DMS114 treated with DMSO at 0.1 percent for 48 hours (cell line): ENCODE measurements around the gene PTPRE.
"Not testable (repeated sequence)": the region's sequence is repeated elsewhere in the genome, so short reads cannot be mapped to it uniquely, and the experiment has no call there.

Experiments used
- DNase-seq: peaks from one replicate; lab custom pipeline; 2025; ENCODE audit not compliant: unreplicated experiment; lab: John Stamatoyannopoulos, UW

PTPRE gene

DNA sequence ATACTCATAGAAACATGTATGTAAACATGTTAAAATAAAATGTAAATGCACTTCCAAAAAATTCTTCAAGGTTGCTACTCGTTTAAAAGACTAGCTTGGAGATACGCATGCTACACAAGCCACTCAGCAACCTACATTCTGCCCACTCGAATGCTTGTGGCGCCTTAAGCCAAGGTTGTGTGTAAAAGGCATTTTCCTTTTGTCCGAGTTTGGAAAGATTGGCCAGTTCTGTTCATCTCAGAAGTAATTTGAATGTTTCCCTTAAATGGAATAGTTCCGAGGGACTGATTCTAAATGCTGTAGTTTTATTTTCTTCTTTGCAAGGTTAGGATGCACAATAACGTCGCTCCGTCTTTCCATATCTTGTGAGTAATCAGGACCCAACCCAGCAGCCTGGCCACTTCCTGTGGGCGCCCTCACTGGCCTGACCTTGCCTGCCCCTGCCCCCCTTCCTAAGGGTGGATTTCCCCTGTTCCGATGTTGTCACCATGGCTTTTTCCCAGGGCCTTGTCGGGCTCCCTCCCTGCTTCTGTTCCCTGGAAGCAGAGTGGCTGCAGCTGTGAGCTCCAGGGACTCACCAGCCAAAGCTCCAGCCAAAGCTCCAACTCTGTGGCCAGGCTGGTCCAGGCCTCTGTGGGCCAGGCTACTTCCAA, 70.6 kb downstream of the PTPRE start:
- no peak for DNase-seq

DNA sequence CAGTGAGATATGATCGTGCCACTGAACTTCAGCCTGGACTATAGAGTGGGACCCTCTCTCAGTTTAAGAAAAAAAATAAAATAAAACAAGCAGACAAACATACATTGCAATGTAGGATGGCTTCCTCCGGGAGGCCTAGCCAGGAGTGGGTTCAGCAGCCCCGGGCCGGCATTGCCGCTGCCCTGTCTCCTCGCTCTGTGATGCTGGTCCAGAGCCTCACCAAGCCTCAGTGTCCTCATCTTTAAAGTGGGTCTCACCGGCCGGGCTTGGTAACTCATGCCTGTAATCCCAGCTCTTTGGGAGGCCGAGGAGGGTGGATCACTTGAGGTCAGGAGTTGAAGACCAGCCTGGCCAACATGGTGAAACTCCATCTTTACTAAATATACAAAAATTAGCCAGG, 71.6 kb downstream of the PTPRE start:
- DNase-seq: no peak

DNA sequence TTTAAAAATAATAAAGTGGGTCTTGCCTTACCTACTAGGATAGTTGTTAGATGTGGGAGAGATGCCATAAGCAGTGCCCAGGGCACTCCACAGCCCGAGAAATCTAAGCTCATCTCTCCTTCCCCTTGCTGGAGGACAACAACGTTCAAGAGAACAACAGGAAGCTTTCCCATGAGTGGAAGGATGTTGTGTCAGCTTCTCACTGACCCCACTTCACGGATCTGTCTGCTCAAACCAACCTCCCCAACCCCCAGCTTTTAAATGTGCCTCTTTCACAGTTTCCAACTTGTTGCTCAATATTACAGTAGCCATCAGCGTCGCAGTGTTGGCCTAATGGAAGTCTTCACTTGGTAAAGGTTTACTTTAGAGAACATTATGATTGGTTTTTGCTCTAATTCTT, 72.1 kb downstream of the PTPRE start:
- no peak for DNase-seq

DNA sequence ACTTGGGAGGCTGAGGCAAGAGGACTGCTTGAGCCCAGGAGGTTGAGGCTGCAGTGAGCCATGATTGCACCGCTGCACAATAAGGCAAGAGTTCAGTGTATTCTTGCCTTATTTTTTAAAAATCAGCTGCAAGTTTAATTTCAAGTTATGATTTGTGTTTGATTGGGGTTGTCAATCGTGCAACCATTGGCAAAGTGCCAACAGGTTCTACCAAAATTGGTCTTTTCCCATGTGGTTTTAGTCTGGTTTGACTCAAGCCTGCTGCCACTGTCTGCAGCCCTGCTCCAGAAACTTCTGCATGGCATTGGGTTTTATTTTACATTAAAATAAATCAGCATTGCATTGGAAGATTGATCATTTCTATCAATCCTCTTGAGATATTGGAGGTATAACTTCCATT, 72.7 kb downstream of the PTPRE start:
- DNase-seq: no peak

DNA sequence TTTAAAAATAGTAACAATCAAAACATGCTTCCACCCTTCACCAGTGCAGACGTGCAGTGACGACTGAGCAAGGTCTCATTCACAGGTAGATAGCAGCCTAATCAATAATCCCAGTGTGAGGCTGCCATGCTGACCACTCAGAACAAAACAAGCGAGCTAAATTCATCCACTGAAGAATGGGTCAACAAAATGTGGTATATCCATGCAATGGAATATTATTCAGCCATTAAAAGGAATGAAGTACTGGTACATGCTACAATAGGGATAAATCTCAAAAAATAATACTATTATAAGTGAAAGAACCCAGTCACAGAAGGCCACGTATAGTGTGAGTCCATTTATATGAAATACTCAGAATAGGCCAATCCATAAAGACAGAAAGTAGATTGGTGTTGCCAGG, 74.0 kb downstream of the PTPRE start:
- no peak for DNase-seq

DNA sequence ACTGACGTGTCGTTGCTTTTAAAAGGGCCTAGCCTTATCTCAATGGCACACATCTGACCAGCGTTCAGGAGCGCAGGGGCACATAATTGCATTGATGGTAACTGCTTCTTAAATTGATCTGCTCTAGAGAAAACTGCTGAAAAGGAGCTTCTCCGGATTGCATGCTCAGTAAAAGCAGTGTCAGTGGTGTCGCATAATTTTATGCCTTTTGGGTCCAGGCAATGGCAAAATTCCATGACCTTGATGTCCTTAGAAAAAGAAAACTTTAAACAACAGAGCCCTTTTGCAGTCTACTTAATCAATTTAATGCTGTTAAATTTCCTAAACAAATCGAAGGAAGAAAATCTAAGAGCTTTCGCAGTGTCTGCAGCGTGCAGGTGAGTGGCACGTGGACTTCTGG, 75.7 kb downstream of the PTPRE start:
- no peak for DNase-seq

DNA sequence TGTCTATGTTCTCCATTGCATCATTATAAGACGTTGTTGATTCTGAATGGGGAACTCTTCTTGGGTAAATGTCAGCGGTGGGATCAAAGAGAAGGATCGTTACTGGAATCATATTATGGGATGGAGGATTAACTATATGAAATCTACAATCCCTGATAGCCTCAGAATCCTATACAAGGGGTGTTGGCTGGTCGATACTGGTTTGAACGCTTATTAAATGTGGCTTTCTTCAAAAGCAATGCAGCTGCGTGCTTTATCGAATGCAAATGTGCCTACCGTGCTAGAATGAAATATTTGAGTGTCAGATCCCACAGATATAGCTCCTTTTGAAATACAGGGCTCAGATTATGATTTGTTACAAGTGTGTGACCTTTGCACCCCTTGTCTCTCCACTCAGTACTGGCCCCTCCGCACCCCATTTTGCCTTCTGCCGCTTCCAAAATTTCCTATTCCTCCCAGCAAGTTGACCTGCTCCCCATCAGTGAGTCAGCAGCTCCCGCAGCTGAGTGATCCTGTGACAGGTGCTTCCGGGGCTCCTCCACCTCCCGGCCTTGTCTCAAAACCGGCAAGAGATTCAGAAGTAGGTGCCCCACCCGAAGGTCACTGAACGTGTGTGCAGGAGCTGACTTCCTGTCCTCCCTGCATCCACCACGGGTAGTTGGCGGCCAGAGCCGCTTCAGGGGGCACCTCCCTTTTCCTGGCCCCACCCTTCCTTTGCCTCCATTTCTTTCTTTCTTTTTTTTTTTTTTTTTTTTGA, 76.6 kb downstream of the PTPRE start:
- DNase-seq: no peak

DNA sequence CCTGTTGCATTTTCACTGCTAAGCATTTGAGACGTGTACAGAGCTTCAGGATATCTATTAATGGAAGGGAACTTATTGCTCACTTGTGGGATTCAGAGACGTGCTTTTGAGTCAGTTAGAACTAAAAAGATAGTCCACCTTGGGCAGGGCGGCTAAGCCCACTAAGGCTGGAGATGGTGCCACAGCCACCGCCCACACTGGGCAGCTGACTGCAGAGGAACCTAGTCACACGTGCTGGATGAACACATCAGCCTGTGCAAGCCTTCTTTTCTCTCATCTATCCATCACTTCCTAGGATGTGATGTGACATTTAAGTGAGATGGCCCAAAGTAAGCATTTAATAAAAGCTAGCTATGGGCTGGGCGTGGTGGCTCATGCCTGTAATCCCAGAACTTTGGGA, 78.0 kb downstream of the PTPRE start:
- no peak for DNase-seq

DNA sequence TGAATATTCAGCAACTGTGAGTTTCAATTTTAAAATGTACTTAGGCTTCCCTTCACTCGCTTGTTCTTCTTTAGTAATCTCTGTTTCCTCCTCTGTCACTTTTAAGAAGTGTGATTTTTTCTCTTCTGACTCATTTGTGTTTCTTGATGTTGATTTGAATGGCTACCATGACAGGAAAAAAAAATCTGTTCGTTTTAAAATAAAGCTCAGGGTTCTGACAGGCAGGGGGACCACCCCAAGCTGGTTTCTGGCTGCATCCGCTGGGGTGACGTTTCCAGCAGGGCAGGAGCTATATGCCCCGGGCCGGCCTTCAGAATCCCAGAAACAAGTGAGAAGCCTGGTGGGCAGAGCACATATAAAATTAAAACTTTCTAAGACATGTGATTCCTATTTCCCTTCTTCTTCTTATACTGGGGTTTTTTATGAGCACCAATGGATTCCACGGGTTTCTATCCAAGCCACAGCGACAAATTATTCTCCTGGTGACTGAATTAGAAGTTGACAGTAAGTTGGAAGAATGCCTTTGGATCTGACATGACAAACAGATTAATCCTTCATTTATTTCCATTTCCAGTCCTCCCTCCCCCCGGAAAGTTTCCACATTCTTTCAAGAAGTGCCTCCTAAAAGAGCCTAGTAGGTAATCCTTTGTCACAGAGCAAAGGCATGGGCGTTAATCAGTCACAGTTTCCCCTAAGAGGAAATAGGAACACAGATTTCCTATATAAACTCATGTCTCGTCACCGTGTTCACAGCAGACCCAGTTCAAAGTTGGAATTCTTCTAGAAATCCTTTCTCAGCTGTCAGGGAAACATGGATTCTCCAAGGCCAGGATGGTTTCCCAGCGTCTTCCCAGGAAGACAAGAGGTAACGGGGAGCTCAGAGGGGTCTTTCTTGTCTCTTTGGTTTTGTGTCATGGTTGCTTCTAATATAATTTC, 79.9 kb downstream of the PTPRE start:
- no peak for DNase-seq

DNA sequence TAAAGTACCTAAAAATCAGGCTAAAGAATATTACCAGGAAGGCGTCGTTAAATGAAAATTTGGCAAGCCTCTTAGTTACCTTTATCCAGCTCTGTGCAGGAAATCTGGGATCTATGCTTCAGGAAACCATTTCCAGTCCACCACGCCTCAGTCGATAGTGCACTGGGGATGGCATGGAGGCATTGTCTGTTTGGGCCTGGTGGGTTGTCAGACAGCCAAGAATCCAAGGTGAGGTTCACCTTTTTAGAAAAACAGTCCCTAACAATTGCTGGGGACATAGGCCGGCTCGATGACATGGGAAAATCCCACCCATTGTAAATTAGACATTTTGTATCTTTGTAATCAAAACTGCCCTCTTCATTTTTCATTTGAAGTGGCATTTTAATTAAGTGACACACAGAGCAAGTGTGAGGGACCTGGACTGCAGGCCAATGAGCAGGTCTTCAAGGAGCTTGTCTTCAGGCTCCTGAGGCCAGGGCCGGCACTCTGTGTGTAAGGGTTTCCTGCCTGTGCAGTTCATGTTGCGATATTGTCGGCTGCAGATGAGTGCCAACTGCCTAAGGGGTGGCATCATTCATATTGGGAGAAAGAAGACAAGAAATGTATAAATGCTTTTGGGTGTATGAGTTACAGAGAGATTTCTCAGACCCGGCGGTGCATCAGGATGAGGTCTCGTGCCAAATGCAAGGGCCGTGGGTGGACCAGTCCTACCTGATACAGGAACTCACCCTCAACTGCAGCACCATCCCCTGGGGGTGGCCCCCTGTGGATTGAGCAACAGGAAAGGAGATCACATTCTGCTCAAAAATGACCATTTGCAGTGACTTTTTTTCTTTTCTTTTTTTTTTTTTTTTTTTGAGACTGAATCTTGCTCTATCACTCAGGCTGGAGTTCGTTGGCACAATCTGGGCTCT, 80.8 kb downstream of the PTPRE start:
- DNase-seq: no peak

DNA sequence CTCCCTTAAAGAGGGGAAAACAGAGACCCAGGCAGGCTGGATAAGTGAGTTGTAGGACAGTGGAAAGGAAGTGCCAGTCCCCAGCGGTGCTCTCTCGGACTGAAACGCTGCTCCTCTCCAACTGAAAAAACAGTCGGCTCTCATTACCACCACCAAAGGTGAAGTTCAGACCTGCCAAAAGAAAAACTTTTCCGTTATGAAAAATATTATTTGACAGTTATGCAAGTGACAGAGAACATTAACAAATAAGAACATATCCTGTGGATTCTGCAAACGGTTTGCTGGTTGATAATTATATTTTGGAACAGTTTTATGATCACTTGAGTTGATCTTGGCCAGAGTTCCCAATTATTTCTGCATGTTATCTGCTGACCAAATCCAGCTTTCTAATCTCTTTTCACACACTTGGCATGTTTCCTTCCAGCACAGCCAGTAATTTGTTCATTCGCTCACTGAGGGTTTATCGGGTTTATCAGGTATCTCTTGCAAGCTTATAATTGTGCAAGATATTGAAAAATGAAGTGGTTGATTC, 82.6 kb downstream of the PTPRE start:
- DNase-seq: no peak

DNA sequence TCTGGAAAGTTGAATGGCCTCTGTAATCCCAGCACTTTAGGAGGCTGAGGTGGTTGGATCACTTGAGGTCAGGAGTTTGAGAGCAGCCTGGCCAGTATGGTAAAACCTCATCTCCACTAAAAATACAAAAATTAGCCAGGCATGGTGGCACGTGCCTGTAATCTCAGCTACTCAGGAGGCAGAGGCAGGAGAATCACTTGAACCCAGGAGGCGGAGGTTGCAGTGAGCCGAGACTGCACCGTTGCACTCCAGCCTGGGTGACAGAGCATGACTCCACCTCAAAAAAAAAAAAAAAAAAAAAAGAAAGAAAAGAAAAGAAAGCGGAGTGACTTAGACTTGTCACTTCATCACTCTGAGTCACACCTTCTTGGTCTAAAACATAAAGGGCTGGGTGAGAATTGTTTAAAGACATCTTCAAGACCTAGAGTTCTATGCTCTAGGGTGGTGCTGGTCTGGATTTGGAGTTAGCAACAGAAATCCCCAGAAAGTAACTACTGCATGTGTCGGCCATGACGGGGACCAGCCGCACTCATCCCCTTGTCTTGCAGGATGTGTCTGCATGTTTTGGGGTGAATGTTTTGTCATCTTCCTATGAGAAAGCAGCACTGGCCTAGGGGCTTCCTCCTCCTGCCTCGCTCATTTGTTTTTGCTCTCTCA, 83.4 kb downstream of the PTPRE start:
- DNase-seq: not testable (repeated sequence)

DNA sequence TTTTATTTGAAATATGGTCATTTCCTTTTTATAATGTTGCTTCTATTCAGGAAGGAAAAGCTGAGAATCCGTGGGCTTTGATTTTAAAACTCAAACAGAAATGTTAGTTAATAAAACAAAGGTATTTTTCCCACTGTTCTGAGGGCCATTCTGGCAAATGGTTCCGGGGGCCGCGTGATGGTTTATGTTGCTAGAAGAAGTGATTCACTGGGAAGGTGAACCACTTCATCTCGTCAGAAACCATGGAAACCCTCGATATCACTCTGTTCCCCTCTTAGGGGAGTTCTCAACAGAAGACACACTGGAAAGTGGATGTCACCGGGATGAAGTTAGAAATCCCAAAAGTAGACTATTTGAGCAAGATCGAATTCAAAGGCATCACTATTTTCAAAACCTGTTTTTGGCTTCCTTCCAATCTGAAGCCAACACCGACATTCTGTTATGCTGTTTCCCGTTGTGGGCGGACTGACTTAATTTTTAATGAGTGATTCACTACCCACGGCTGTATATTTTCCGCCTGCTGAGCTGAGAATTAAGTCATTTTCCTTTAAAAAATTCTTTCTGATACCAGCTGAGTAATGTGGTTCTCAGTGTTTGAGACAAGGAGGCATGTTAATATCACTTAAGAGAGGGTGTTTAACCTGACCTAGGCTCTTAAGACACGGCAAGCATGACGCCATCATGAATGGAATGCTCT, 84.1 kb downstream of the PTPRE start:
- DNase-seq: no peak

DNA sequence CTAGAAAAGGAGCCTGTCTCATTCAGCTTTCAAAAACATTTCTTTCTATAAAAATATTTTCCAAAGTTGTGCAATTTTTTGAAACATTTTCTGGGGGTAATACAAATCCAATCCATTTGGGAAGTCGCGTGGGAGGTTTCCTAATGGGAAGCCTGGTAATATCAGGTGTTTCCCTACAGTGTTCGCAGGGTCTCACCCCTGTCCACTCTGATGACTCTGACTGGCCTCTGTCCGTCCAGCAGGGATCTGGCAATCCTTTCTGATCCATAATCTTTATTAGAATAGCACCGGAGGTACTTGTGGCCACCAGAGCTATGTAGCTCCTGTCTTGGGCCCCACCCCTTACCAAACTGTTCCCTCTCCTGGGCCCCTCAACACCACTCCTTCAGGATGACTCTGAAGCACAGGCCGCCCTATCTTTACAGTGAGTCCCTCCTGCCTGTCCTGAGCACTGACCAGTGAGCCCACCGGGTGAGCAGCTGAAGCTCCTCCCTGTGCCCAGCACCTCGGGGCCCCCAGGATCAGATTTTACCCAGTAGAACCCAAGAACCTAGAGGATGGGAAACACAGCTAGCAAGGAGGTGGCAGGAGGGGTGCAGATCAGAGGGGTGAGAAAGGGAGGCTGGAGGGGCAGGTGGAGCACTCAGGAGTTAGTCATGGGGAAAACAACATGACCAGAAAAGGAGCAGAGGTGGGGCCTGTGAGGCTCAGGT, 84.8 kb downstream of the PTPRE start:
- DNase-seq: no peak

DNA sequence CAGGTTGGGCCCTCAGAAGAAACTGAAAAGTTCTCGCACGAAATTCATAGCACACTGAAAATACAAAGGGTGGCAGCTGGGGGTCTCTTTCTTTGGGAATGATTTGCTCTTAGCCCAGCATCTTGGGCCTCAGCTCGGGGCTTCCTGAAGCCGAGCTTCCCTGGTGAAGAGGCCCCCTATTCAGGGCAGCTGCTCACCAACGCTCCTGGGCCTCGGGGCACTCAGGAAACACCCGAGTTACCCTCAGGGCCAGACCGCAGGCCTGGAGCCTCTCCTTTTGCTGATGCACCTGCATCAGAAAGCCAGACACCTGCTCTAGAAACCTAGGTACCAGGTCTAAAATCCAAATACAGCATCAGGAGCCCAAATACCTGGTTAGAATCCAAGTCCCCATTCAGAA, 85.5 kb downstream of the PTPRE start:
- no peak for DNase-seq

DNA sequence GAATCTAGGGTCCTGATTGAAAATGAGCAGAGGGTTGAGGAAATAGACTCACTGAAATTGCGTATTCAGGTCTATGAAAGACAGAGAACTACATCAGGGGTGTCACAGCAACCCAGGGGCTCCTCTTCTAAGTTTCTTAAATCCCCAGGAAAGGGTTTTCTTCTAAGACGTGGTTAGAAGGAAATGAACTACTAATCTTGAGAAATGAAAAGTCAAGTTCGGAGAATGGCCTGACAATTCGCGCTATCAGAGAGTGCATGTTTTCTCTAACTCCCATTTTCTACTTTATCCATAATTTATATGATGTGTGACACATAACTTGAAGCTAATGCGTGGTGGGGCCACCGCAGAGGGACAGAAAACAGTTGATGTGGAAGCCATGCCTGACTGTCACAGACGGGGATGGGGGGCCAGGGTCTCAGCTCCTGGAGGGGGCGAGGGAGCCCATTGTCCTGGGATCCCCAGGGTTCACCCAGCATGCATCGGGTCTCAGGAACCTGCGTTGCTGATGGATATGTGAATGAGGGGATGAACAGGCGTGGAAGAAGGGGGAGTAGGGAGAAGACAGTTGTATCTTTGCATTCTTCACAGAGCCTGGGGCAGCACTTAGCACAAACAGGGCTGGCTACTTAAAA, 86.3 kb downstream of the PTPRE start:
- no peak for DNase-seq

DNA sequence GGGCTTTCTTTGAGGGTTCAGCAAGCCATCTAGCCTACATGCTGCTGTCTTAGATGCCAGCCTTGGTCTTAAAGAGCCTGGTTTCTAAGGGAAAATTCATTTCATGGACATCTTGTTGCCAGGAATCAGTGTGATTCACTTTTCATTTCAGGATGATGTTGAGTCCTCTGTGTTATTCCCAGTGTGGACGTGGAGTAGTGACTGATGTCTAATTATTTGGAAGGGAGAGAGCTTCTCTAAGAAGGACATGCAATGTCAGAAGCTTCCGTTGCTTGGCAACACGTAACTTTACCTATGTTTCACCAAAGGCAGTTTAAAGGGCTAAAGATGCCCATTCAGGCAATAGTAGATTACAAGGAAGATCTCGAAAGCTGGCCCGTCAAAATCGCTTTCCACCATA, 89.0 kb downstream of the PTPRE start:
- no peak for DNase-seq

DNA sequence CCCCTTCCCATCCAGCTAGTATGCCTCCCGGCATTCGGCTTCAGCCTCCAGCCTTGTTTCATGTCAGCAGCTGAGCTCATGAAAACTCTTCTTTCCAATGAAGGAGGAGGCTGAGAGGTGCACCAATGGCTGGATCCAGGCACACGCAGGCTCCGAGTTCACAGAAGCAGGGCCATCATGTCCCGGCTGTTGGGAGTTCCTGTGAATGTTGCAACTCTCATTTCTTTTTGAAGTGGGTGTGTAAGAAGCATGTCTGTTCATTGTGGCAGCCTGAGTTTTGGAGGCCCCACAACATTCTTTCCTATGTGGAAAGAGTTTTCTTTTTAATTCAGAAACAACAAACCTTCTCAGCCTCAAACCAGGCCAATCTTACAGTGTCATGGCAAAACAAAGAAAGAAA, 89.7 kb downstream of the PTPRE start:
- no peak for DNase-seq
